ENCODE data around the gene IL11.

The IL11 gene

GRCh38 chr19:55386493-55386971, 16.3 kb upstream of the IL11 start:
- Histone ChIP-seq H3K4me3 (ENCODE audit: control insufficient read depth in 1 of 7, extremely low read depth in 1 of 7, insufficient read depth in 4 of 7, low read depth in 2 of 7, low read length in 6 of 7) (peak overlapping the region; percentile 84 to 99 (median 99)), H3K9me3 (ENCODE audit: control extremely low read depth in 1 of 5, control insufficient read depth in 4 of 5, insufficient read depth in 2 of 5, low read depth in 1 of 5, low read length in 4 of 5) (no peaks in the 10 kb centered on the region), H3K27ac (ENCODE audit: insufficient read depth in 1 of 2, low read depth in 1 of 2, low read length in 2 of 2, poor library complexity in 1 of 2, severe bottlenecking in 2 of 2) (peak overlapping the region; percentile 80 to 95), H3K4me1 (ENCODE audit: control extremely low read depth in 1 of 4, control insufficient read depth in 4 of 4, insufficient read depth in 4 of 4, low read length in 3 of 4) (peaks cover 0 to 64% (median 54%) of the 10 kb centered on the region in 4 experiments), H3K36me3 (ENCODE audit: control insufficient read depth in 4 of 4, insufficient read depth in 4 of 4, low read length in 3 of 4) (peaks cover 11 to 52% (median 43%) of the 10 kb centered on the region in 4 experiments), H3K27me3 (replicated peaks in 2 of 5; ENCODE audit: control insufficient read depth in 4 of 5, insufficient read depth in 5 of 5, low read length in 4 of 5) (no peaks in the 10 kb centered on the region)
- no peak for DNase-seq
- 3% methylated on average over 33 of the region's 33 CpGs for WGBS (ENCODE audit: insufficient coverage)
- POLR2A ChIA-PET = interaction anchor here (0.6 to 2.2 kb wide), 5 partner anchors 11 to 48 kb away, joined by 3 to 14 read pairs (median 5); partner anchors contain the start of genes KMT5C and UBE2S
- CTCF ChIA-PET = interaction anchor here (1.2 to 4.8 kb wide), 2 partner anchors 12 to 94 kb away, joined by 3 to 25 read pairs; no protein-coding TSS in a partner anchor

- peak; percentile 98 to 99 (median 99) for DNase-seq
- peaks cover 0 to 62% (median 54%) of the 10 kb centered on the region in 4 experiments for H3K4me1 ChIP-seq (ENCODE audit: control extremely low read depth in 1 of 4, control insufficient read depth in 4 of 4, insufficient read depth in 4 of 4, low read length in 3 of 4)
- ChIA-PET POLR2A (interaction anchor here (0.6 to 2.2 kb wide), 5 partner anchors 17 to 466 kb away, joined by 3 to 14 read pairs (median 5); partner anchors contain the start of genes KMT5C and UBE2S), CTCF (interaction anchor here (1.2 to 4.8 kb wide), 2 partner anchors 13 to 94 kb away, joined by 3 to 25 read pairs; no protein-coding TSS in a partner anchor)
- H3K27me3 ChIP-seq (replicated peaks in 2 of 5; ENCODE audit: control insufficient read depth in 4 of 5, insufficient read depth in 5 of 5, low read length in 4 of 5) = no peaks in the 10 kb centered on the region
- WGBS (ENCODE audit: insufficient coverage) = under 1% methylated on average over 68 of the region's 68 CpGs
- peaks cover 8 to 46% (median 37%) of the 10 kb centered on the region in 4 experiments for H3K36me3 ChIP-seq (ENCODE audit: control insufficient read depth in 4 of 4, insufficient read depth in 4 of 4, low read length in 3 of 4)
- H3K9me3 ChIP-seq (ENCODE audit: control extremely low read depth in 1 of 5, control insufficient read depth in 4 of 5, insufficient read depth in 2 of 5, low read depth in 1 of 5, low read length in 4 of 5) = no peaks in the 10 kb centered on the region
- H3K4me3 ChIP-seq (ENCODE audit: control insufficient read depth in 1 of 7, extremely low read depth in 1 of 7, insufficient read depth in 4 of 7, low read depth in 2 of 7, low read length in 6 of 7) = peak within 1 kb of the TSS; percentile 84 to 99 (median 99)
- H3K27ac ChIP-seq (ENCODE audit: insufficient read depth in 1 of 2, low read depth in 1 of 2, low read length in 2 of 2, poor library complexity in 1 of 2, severe bottlenecking in 2 of 2) = peak within 1 kb of the TSS; percentile 80 to 95
Measured at GRCh38 chr19:55385724-55386492, 15.6 kb upstream of the IL11 start, which contains the start of gene RPL28. RPL28 (plus strand) TSS chr19:55385932; CDS start chr19:55386358, 426 bp downstream.

GRCh38 chr19:55384920-55385723, 14.9 kb upstream of the IL11 start:
- Histone ChIP-seq H3K4me1 (ENCODE audit: control extremely low read depth in 1 of 4, control insufficient read depth in 4 of 4, insufficient read depth in 4 of 4, low read length in 3 of 4) (peaks cover 0 to 62% (median 54%) of the 10 kb centered on the region in 4 experiments), H3K36me3 (ENCODE audit: control insufficient read depth in 4 of 4, insufficient read depth in 4 of 4, low read length in 3 of 4) (peaks cover 5 to 38% (median 31%) of the 10 kb centered on the region in 4 experiments), H3K27ac (ENCODE audit: insufficient read depth in 1 of 2, low read depth in 1 of 2, low read length in 2 of 2, poor library complexity in 1 of 2, severe bottlenecking in 2 of 2) (peak overlapping the region; percentile 80 to 95), H3K4me3 (ENCODE audit: control insufficient read depth in 1 of 7, extremely low read depth in 1 of 7, insufficient read depth in 4 of 7, low read depth in 2 of 7, low read length in 6 of 7) (peak overlapping the region; percentile 15 to 99 (median 99)), H3K27me3 (replicated peaks in 2 of 5; ENCODE audit: control insufficient read depth in 4 of 5, insufficient read depth in 5 of 5, low read length in 4 of 5) (no peaks in the 10 kb centered on the region), H3K9me3 (ENCODE audit: control extremely low read depth in 1 of 5, control insufficient read depth in 4 of 5, insufficient read depth in 2 of 5, low read depth in 1 of 5, low read length in 4 of 5) (no peaks in the 10 kb centered on the region)
- CTCF ChIA-PET = interaction anchor here (0.5 to 4.8 kb wide), 16 partner anchors 10 to 244 kb away, joined by 3 to 37 read pairs (median 5); partner anchors contain the start of genes KMT5C and PPP6R1
- WGBS (ENCODE audit: insufficient coverage) = 4% methylated on average over 28 of the region's 34 CpGs
- peak; percentile 92 to 96 (median 96) for DNase-seq
- POLR2A ChIA-PET = interaction anchor here (0.6 to 1.5 kb wide), 4 partner anchors 18 to 466 kb away, joined by 3 to 6 read pairs (median 4); partner anchors contain the start of gene KMT5C

- CTCF ChIA-PET = interaction anchor here (0.5 to 3.1 kb wide), 18 partner anchors 9 to 244 kb away, joined by 3 to 37 read pairs (median 5); partner anchors contain the start of genes KMT5C and PPP6R1
- peak within 1 kb of the TSS; percentile 56 to 99 (median 99) for H3K4me3 ChIP-seq (ENCODE audit: control insufficient read depth in 1 of 7, extremely low read depth in 1 of 7, insufficient read depth in 4 of 7, low read depth in 2 of 7, low read length in 6 of 7)
- DNase-seq = peak; percentile 25 to 63 (median 48)
- peak within 1 kb of the TSS; percentile 80 to 95 for H3K27ac ChIP-seq (ENCODE audit: insufficient read depth in 1 of 2, low read depth in 1 of 2, low read length in 2 of 2, poor library complexity in 1 of 2, severe bottlenecking in 2 of 2)
- POLR2A ChIA-PET = interaction anchor here (0.6 to 1.5 kb wide), 9 partner anchors 11 to 730 kb away, joined by 3 to 11 read pairs (median 4); partner anchors contain the start of genes KMT5C, PPP6R1 and UBE2S
- H3K27me3 ChIP-seq (replicated peaks in 2 of 5; ENCODE audit: control insufficient read depth in 4 of 5, insufficient read depth in 5 of 5, low read length in 4 of 5) = no peaks in the 10 kb centered on the region
- H3K4me1 ChIP-seq (ENCODE audit: control extremely low read depth in 1 of 4, control insufficient read depth in 4 of 4, insufficient read depth in 4 of 4, low read length in 3 of 4) = peaks cover 0 to 57% (median 52%) of the 10 kb centered on the region in 4 experiments
- H3K9me3 ChIP-seq (ENCODE audit: control extremely low read depth in 1 of 5, control insufficient read depth in 4 of 5, insufficient read depth in 2 of 5, low read depth in 1 of 5, low read length in 4 of 5) = no peaks in the 10 kb centered on the region
- WGBS (ENCODE audit: insufficient coverage) = 11% methylated on average over 44 of the region's 72 CpGs
- H3K36me3 ChIP-seq (ENCODE audit: control insufficient read depth in 4 of 4, insufficient read depth in 4 of 4, low read length in 3 of 4) = peaks cover 2 to 30% (median 25%) of the 10 kb centered on the region in 4 experiments
Measured at GRCh38 chr19:55384131-55384919, 14.1 kb upstream of the IL11 start, which contains the start of gene TMEM238. TMEM238 (minus strand) TSS chr19:55384292; CDS start chr19:55384259, 33 bp downstream.

- Histone ChIP-seq H3K4me3 (ENCODE audit: control insufficient read depth in 1 of 7, extremely low read depth in 1 of 7, insufficient read depth in 4 of 7, low read depth in 2 of 7, low read length in 6 of 7) (peak overlapping the region; percentile 54 to 99 (median 99)), H3K9me3 (ENCODE audit: control extremely low read depth in 1 of 5, control insufficient read depth in 4 of 5, insufficient read depth in 2 of 5, low read depth in 1 of 5, low read length in 4 of 5) (no peaks in the 10 kb centered on the region), H3K27me3 (replicated peaks in 2 of 5; ENCODE audit: control insufficient read depth in 4 of 5, insufficient read depth in 5 of 5, low read length in 4 of 5) (no peaks in the 10 kb centered on the region), H3K4me1 (ENCODE audit: control extremely low read depth in 1 of 4, control insufficient read depth in 4 of 4, insufficient read depth in 4 of 4, low read length in 3 of 4) (peaks cover 0 to 49% (median 48%) of the 10 kb centered on the region in 4 experiments), H3K36me3 (ENCODE audit: control insufficient read depth in 4 of 4, insufficient read depth in 4 of 4, low read length in 3 of 4) (peaks cover 2 to 22% (median 18%) of the 10 kb centered on the region in 4 experiments), H3K27ac (ENCODE audit: insufficient read depth in 1 of 2, low read depth in 1 of 2, low read length in 2 of 2, poor library complexity in 1 of 2, severe bottlenecking in 2 of 2) (peak overlapping the region in 1 of 2 experiments; percentile 58)
- POLR2A ChIA-PET = interaction anchor here (0.5 to 1.5 kb wide), 10 partner anchors 11 to 731 kb away, joined by 3 to 11 read pairs (median 4); partner anchors contain the start of genes KMT5C, PPP6R1 and UBE2S
- WGBS (ENCODE audit: insufficient coverage) = 2% methylated on average over 66 of the region's 88 CpGs
- peak; percentile 71 to 85 (median 83) for DNase-seq
- CTCF ChIA-PET = interaction anchor here (0.5 to 3.1 kb wide), 19 partner anchors 14 to 243 kb away, joined by 3 to 37 read pairs (median 5); partner anchors contain the start of genes KMT5C and PPP6R1
Measured at GRCh38 chr19:55383279-55384130, 13.2 kb upstream of the IL11 start.

All from common myeloid progenitor, CD34-positive (primary cell).